Osteocyte (in vitro differentiated cells): ENCODE results near the gene ZCCHC24. TPM values are rescaled to one million over a fixed set of nuclear protein-coding genes. Genes with fewer than 3 reads are reported as not detected.

Experiments
- DNase-seq: peaks from one replicate; pipeline ENCODE4 v3.0.0; 2021; ENCODE audit warnings: mixed read lengths; ENCODE audit not compliant: unreplicated experiment; ENCODE audit errors: extremely low spot score
- H3K27ac Mint-ChIP-seq: one replicate; pipeline ENCODE4 v1.8.0; 2021; ENCODE audit warnings: mild to moderate bottlenecking, mixed read lengths; ENCODE audit not compliant: unreplicated experiment
- H3K27me3 Mint-ChIP-seq: one replicate; pipeline ENCODE4 v1.8.0; 2021; ENCODE audit warnings: mixed read lengths; ENCODE audit not compliant: unreplicated experiment
- H3K36me3 Mint-ChIP-seq: one replicate; pipeline ENCODE4 v1.8.0; 2021; ENCODE audit warnings: mixed read lengths; ENCODE audit not compliant: unreplicated experiment
- H3K4me1 Mint-ChIP-seq: one replicate; pipeline ENCODE4 v1.8.0; 2021; ENCODE audit warnings: mixed read lengths; ENCODE audit not compliant: unreplicated experiment
- H3K4me3 Mint-ChIP-seq: one replicate; pipeline ENCODE4 v1.8.0; 2021; ENCODE audit warnings: mild to moderate bottlenecking, moderate library complexity, mixed read lengths; ENCODE audit not compliant: unreplicated experiment
- H3K9me3 Mint-ChIP-seq: one replicate; pipeline ENCODE4 v1.8.0; 2021; ENCODE audit warnings: mixed read lengths; ENCODE audit not compliant: unreplicated experiment
- total RNA-seq: library from RNA; stranded (reverse); gene quantifications from 2 replicates; pipeline ENCODE4 v1.2.1, GENCODE V29; 2021
- TF ChIP-seq, protein P1 (sequence below): fragments of 200-600 bp; sonication (generic); IDR thresholded peaks from 2 replicates; pipeline ENCODE4 v1.5.0; 2021; ENCODE audit warnings: antibody characterized with exemption, mild to moderate bottlenecking, moderate library complexity

ZCCHC24 gene
- total RNA-seq, 1 donor from 2014 or later = 88.3 TPM

- Mint-ChIP-seq H3K27me3 (no peaks in the 10 kb centered on the region), H3K36me3 (peaks cover 11% of the 10 kb centered on the region), H3K4me3 (peak overlapping the region; percentile 33), H3K27ac (peak overlapping the region; percentile 98), H3K4me1 (peaks cover 79% of the 10 kb centered on the region), H3K9me3 (no peaks in the 10 kb centered on the region)
- TF ChIP-seq, protein P1, sequence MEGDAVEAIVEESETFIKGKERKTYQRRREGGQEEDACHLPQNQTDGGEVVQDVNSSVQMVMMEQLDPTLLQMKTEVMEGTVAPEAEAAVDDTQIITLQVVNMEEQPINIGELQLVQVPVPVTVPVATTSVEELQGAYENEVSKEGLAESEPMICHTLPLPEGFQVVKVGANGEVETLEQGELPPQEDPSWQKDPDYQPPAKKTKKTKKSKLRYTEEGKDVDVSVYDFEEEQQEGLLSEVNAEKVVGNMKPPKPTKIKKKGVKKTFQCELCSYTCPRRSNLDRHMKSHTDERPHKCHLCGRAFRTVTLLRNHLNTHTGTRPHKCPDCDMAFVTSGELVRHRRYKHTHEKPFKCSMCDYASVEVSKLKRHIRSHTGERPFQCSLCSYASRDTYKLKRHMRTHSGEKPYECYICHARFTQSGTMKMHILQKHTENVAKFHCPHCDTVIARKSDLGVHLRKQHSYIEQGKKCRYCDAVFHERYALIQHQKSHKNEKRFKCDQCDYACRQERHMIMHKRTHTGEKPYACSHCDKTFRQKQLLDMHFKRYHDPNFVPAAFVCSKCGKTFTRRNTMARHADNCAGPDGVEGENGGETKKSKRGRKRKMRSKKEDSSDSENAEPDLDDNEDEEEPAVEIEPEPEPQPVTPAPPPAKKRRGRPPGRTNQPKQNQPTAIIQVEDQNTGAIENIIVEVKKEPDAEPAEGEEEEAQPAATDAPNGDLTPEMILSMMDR = no peak
- DNase-seq = no peak
These were observed 41.8 kb downstream of the ZCCHC24 start for GRCh38 chr10:79403441-79404230.

GRCh38 chr10:79402951-79403350 lies 42.5 kb downstream of the ZCCHC24 start:
- H3K27ac Mint-ChIP-seq = peak overlapping the region; percentile 98
- no peaks in the 10 kb centered on the region for H3K27me3 Mint-ChIP-seq
- DNase-seq = no peak
- H3K4me3 Mint-ChIP-seq = peak overlapping the region; percentile 33
- TF ChIP-seq, protein P1 = no peak
- H3K9me3 Mint-ChIP-seq = no peaks in the 10 kb centered on the region
- H3K4me1 Mint-ChIP-seq = peaks cover 86% of the 10 kb centered on the region
- H3K36me3 Mint-ChIP-seq = peaks cover 11% of the 10 kb centered on the region

DNA sequence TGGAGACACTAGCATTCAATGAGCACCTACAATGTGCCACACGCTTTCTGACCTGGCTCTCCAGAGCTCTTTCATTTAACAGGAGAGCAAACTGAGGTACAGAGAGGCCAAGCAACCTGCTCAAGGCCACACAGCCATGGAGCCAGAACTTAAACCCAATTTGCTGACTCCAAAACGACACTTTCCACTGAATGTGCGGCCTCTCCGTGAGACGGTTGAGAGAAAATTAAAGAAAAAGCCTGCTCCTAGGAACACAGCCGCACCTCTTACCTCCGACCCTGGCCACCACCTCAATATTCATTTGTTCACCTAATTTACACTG lies 42.8 kb downstream of the ZCCHC24 start:
- H3K36me3 Mint-ChIP-seq = peaks cover 12% of the 10 kb centered on the region
- no peaks in the 10 kb centered on the region for H3K9me3 Mint-ChIP-seq
- H3K4me3 Mint-ChIP-seq = peak overlapping the region; percentile 33
- DNase-seq = no peak
- peak overlapping the region; percentile 98 for H3K27ac Mint-ChIP-seq
- H3K27me3 Mint-ChIP-seq = no peaks in the 10 kb centered on the region
- H3K4me1 Mint-ChIP-seq = peaks cover 89% of the 10 kb centered on the region
- TF ChIP-seq, protein P1 = no peak

- H3K27ac Mint-ChIP-seq = peak overlapping the region; percentile 98
These were observed 44.2 kb downstream of the ZCCHC24 start for GRCh38 chr10:79401015-79401921.

More at GRCh38 chr10:79401015-79401921, 44.2 kb downstream of the ZCCHC24 start:
- TF ChIP-seq, protein P1 = no peak
- Mint-ChIP-seq H3K4me1 (peaks cover 100% of the 10 kb centered on the region), H3K27me3 (no peaks in the 10 kb centered on the region), H3K4me3 (peak overlapping the region; percentile 56), H3K36me3 (peaks cover 13% of the 10 kb centered on the region), H3K9me3 (no peaks in the 10 kb centered on the region)
- DNase-seq = peak; percentile 90
